Endothelial cell of umbilical vein (primary cell): Measurements from ENCODE around the gene KANSL1. TPM values are rescaled to one million over a fixed set of nuclear protein-coding genes. Genes with fewer than 3 reads are reported as not detected.

Experiments used
- BruUV-seq: library from RNA; stranded (reverse); fragments of 400-500 nt; replicated peaks from 2 replicates; lab custom pipeline; 2021; lab: Mats Ljungman, UMichigan
- CTCF ChIA-PET: fragments of 300-600, 350-600 bp; sonication (Branson Sonifier 250); formaldehyde crosslinking; loops from one replicate; lab custom pipeline; 2021; ENCODE audit warnings: antibody characterized with exemption, inconsistent platforms; lab: Charles Lee
- POLR2A ChIA-PET: fragments of 300-600, 350-600 bp; sonication (Branson Sonifier 250); formaldehyde crosslinking; loops from one replicate; lab custom pipeline; 2021; ENCODE audit warnings: antibody characterized with exemption, inconsistent platforms; lab: Charles Lee
- DNase-seq: peaks from one replicate; pipeline ENCODE4 v3.0.0-alpha.2; 2011; ENCODE audit warnings: low read depth, low spot score
- FAIRE-seq: peaks from 2 replicates; lab custom pipeline; 2011; peaks lifted over from hg19 to GRCh38; lab: Jason Lieb, UNC
- H2AFZ ChIP-seq: 2 replicates; pipeline ENCODE4 v1.6.0; 2012; ENCODE audit warnings: low read depth, low read length, control low read depth, inconsistent platforms
- H3K27ac ChIP-seq: 2 replicates; pipeline ENCODE4 v1.5.1; 2011; ENCODE audit warnings: low read depth, mild to moderate bottlenecking, control low read depth, low read length, moderate library complexity; ENCODE audit not compliant: insufficient read depth
- H3K27me3 ChIP-seq, 2 experiments: 2 replicates each; pipeline versions ENCODE4 v1.6.0 to v1.6.1; 2011; ENCODE audit warnings: low read length in 2 of 2, mixed read lengths in 1 of 2; ENCODE audit not compliant: control insufficient read depth in 2 of 2, insufficient read depth in 2 of 2
- H3K36me3 ChIP-seq, 2 experiments: 2 replicates in 1 of 2; 3 replicates in 1 of 2; pipeline ENCODE4 v1.5.1; 2011; ENCODE audit warnings: low read length in 2 of 2, mild to moderate bottlenecking in 1 of 2, moderate library complexity in 1 of 2; ENCODE audit not compliant: control insufficient read depth in 2 of 2, insufficient read depth in 2 of 2; ENCODE audit errors: extremely low read depth in 1 of 2
- H3K4me1 ChIP-seq: 3 replicates; pipeline ENCODE4 v1.5.1; 2011; ENCODE audit warnings: mild to moderate bottlenecking, low read length; ENCODE audit not compliant: control insufficient read depth, insufficient read depth; ENCODE audit errors: extremely low read depth
- H3K4me2 ChIP-seq: 2 replicates; pipeline ENCODE4 v1.6.1; 2011; ENCODE audit warnings: low read length, control low read depth, mixed read lengths; ENCODE audit not compliant: insufficient read depth
- H3K4me3 ChIP-seq, 3 experiments: fragments of 200-600 bp in 1 of 3; sonication (generic), shearing (Covaris generic) in 1 of 3; replicated peaks in 1 of 3; 2 replicates each; pipeline ENCODE4 v1.5.1; 2011 to 2016; ENCODE audit warnings: control low read depth in 3 of 3, low read length in 3 of 3, mild to moderate bottlenecking in 2 of 3, inconsistent platforms in 1 of 3, low read depth in 1 of 3, moderate library complexity in 1 of 3; ENCODE audit not compliant: insufficient read depth in 1 of 3
- H3K79me2 ChIP-seq: 2 replicates; pipeline ENCODE4 v1.6.0; 2012; ENCODE audit warnings: low read length, inconsistent platforms; ENCODE audit not compliant: control insufficient read depth, insufficient read depth
- H3K9ac ChIP-seq: replicated peaks from 2 replicates; pipeline ENCODE3; 2011; ENCODE audit warnings: low read length, control low read depth; ENCODE audit not compliant: insufficient read depth; ENCODE audit errors: extremely low read depth
- H3K9me1 ChIP-seq: replicated peaks from 3 replicates; pipeline ENCODE4 v1.6.0; 2011; ENCODE audit warnings: mild to moderate bottlenecking, low read length; ENCODE audit not compliant: control insufficient read depth, insufficient read depth; ENCODE audit errors: extremely low read depth
- H3K9me3 ChIP-seq: replicated peaks from 2 replicates; pipeline ENCODE4 v1.5.1; 2012; ENCODE audit warnings: low read length, inconsistent platforms; ENCODE audit not compliant: control insufficient read depth, insufficient read depth
- H4K20me1 ChIP-seq: replicated peaks from 2 replicates; pipeline ENCODE3; 2011; ENCODE audit warnings: mild to moderate bottlenecking, low read length; ENCODE audit not compliant: control insufficient read depth, insufficient read depth; ENCODE audit errors: extremely low read depth
- CTCF ChIP-seq, 2 donors: IDR thresholded peaks; 1 replicate in 1 of 2; 2 replicates in 1 of 2; pipeline ENCODE4 v1.5.1; 2011; ENCODE audit warnings: low read length in 2 of 2, mild to moderate bottlenecking in 2 of 2, moderate library complexity in 2 of 2, control low read depth in 1 of 2, inconsistent platforms in 1 of 2, low read depth in 1 of 2; ENCODE audit not compliant: insufficient read depth in 1 of 2; ENCODE audit errors: extremely low read depth in 1 of 2
- EZH2 ChIP-seq: IDR thresholded peaks from 2 replicates; pipeline ENCODE4 v1.6.1; 2012; ENCODE audit warnings: borderline replicate concordance, low read depth, mild to moderate bottlenecking, moderate library complexity, low read length, inconsistent platforms; ENCODE audit not compliant: severe bottlenecking
- FOS ChIP-seq: IDR thresholded peaks from 2 replicates; pipeline ENCODE4 v1.6.1; 2011; ENCODE audit warnings: mild to moderate bottlenecking, low read length, moderate library complexity, borderline replicate concordance; ENCODE audit not compliant: insufficient read depth
- GATA2 ChIP-seq: IDR thresholded peaks from 2 replicates; pipeline ENCODE4 v1.7.0; 2011; ENCODE audit warnings: low read depth, mild to moderate bottlenecking, moderate library complexity, mixed read lengths, low read length; ENCODE audit not compliant: insufficient read length, insufficient read depth
- JUN ChIP-seq: IDR thresholded peaks from 2 replicates; pipeline ENCODE4 v1.6.1; 2011; ENCODE audit warnings: borderline replicate concordance, low read depth; ENCODE audit not compliant: insufficient read length, insufficient read depth
- MAX ChIP-seq: IDR thresholded peaks from 2 replicates; pipeline ENCODE4 v1.6.1; 2011; ENCODE audit not compliant: insufficient read depth, insufficient read length
- MYC ChIP-seq: IDR thresholded peaks from one replicate; pipeline ENCODE4 v1.6.1; 2011; ENCODE audit warnings: mild to moderate bottlenecking, low read depth, low read length
- POLR2A ChIP-seq: IDR thresholded peaks from 2 replicates; pipeline ENCODE4 v1.6.1; 2012; ENCODE audit warnings: low read depth, mild to moderate bottlenecking, control low read depth, low read length
- POLR2AphosphoS5 ChIP-seq: IDR thresholded peaks from 2 replicates; pipeline ENCODE4 v1.6.1; 2012; ENCODE audit warnings: low read depth, mild to moderate bottlenecking, control low read depth, low read length, moderate library complexity; ENCODE audit not compliant: insufficient read depth
- dilution Hi-C: fragments of 300-500 bp; cut with MboI; formaldehyde crosslinking; loops from one replicate; pipeline ENCODE4 v1.15.0; 2019; ENCODE audit warnings: low sequenced_read_pairs; ENCODE audit not compliant: extremely low pct_ligation_motif_present
- intact Hi-C: fragments of 100-400 bp; cut with micrococcal nuclease; formaldehyde crosslinking; loops from one replicate; pipeline ENCODE4 v1.10.0; 2022
- polyA plus RNA-seq, 4 experiments: library from polyadenylated mRNA; depleted of rRNA in 3 of 4; stranded (reverse) in 3 of 4; unstranded in 1 of 4; fragments of >200 nt; gene quantifications; 2 replicates each; pipeline versions ENCODE4 v1.2.1 to v1.2.3, GENCODE V29; 2011 to 2012; ENCODE audit warnings: missing spikeins in 1 of 4
- total RNA-seq: library from RNA; stranded (reverse); gene quantifications from 2 replicates; pipeline ENCODE4 v1.2.3, GENCODE V29; 2021

KANSL1 gene
- total and polyA plus RNA-seq, 2 donors (not counting 3 experiments of a cell fraction or from before 2014, with no cell fraction given) = 29.1 to 74.0 TPM

- Histone ChIP-seq H3K9me3 (no peaks in the 10 kb centered on the region), H4K20me1 (no peaks in the 10 kb centered on the region), H3K79me2 (no peaks in the 10 kb centered on the region), H3K9ac (no peak overlapping the region), H3K27ac (no peak overlapping the region), H2AFZ (no peak overlapping the region), H3K4me1 (no peaks in the 10 kb centered on the region), H3K27me3 (no peaks in the 10 kb centered on the region), H3K4me2 (no peak overlapping the region), H3K36me3 (no peaks in the 10 kb centered on the region), H3K9me1 (no peaks in the 10 kb centered on the region), H3K4me3 (no peak overlapping the region)
- TF ChIP-seq MAX (no peak), CTCF (IDR thresholded peaks at IDR 0.05; ENCODE audit: extremely low read depth in 1 of 2, insufficient read depth in 1 of 2, low read depth in 1 of 2, low read length in 2 of 2) (no peak), JUN (no peak), POLR2A (no peak), EZH2 (no peak), GATA2 (no peak), MYC (no peak), POLR2AphosphoS5 (no peak), FOS (no peak)
- ChIA-PET POLR2A (no interaction called here), CTCF (interaction anchor here (0.6 to 5.2 kb wide), 8 partner anchors 10 to 285 kb away, joined by 3 to 50 read pairs (median 4); partner anchors contain the start of gene KANSL1)
- DNase-seq (no peak), FAIRE-seq (no peak)
- intact Hi-C loops (loop anchor here (1.0 to 5.0 kb wide), 3 partner anchors 43 to 212 kb away; partner anchors contain the start of gene KANSL1), dilution Hi-C loops (no loop called here)
- BruUV-seq = no TSS peak
Observed at GRCh38 chr17:46001390-46002310, 191.6 kb downstream of the KANSL1 start.
